ENCODE measurements around the gene GPR31. TPM values are rescaled to one million over a fixed set of nuclear protein-coding genes. Genes with fewer than 3 reads are reported as not detected.

GPR31 gene
- total RNA-seq, 1 experiment from 2014 or later = not detected

GRCh38 chr6:167142433-167142761 is 15.4 kb downstream of the GPR31 start:
- no TSS peak for BruUV-seq (replicated peaks)
- CTCF ChIA-PET = interaction anchor here (0.6 kb wide), 1 partner anchor 191 kb away, joined by 3 read pairs; no protein-coding TSS in a partner anchor
- H3K27ac ChIP-seq (ENCODE audit: low read length) = no peak overlapping the region
- intact Hi-C loops (cut with micrococcal nuclease) = loop anchor here (1.0 to 5.0 kb wide), 2 partner anchors 145 to 355 kb away; no protein-coding TSS in a partner anchor
- H2AFZ ChIP-seq (ENCODE audit: low read length) = no peak overlapping the region
- H4K20me1 ChIP-seq (ENCODE audit: low read length) = no peaks in the 10 kb centered on the region
- peaks cover 32% of the 10 kb centered on the region for H3K27me3 ChIP-seq (ENCODE audit: low read length)
- no peaks in the 10 kb centered on the region for H3K79me2 ChIP-seq (ENCODE audit: low read length)
- DNase-seq (no peak), ATAC-seq (no peak)
- no peaks in the 10 kb centered on the region for H3K9me2 ChIP-seq (replicated peaks; ENCODE audit: low read length)
- POLR2A ChIA-PET (ENCODE audit: unreplicated experiment) = no interaction called here
- H3K9me3 ChIP-seq (ENCODE audit: low read length) = no peaks in the 10 kb centered on the region
- H3K9ac ChIP-seq (ENCODE audit: low read length) = no peak overlapping the region
- TF ChIP-seq EZH2phosphoT487 (IDR thresholded peaks at IDR 0.05; ENCODE audit: borderline replicate concordance, low read length) (no peak), CTCF (conservative IDR thresholded peaks at IDR 0.05; ENCODE audit: low read depth, low read length) (no peak), EZH2 (IDR thresholded peaks at IDR 0.05; ENCODE audit: low read length, unreplicated experiment) (no peak)
- H3F3A ChIP-seq (ENCODE audit: low read length, unreplicated experiment) = no peaks in the 10 kb centered on the region
- no peaks in the 10 kb centered on the region for H3K36me3 ChIP-seq (ENCODE audit: low read depth, low read length)
- H3K4me2 ChIP-seq (ENCODE audit: low read length) = no peak overlapping the region
- no peaks in the 10 kb centered on the region for H3K4me1 ChIP-seq (ENCODE audit: insufficient read depth, low read length)
- no peak overlapping the region for H3K4me3 ChIP-seq (ENCODE audit: low read length)

- ChIA-PET POLR2A (ENCODE audit: unreplicated experiment) (no interaction called here), CTCF (interaction anchor here (0.5 to 0.6 kb wide), 2 partner anchors 190 to 367 kb away, joined by 3 read pairs; no protein-coding TSS in a partner anchor)
- intact Hi-C loops (cut with micrococcal nuclease) = loop anchor here (1.0 to 5.0 kb wide), 2 partner anchors 145 to 355 kb away; no protein-coding TSS in a partner anchor
- ATAC-seq = peak; percentile 81
- no TSS peak for BruUV-seq (replicated peaks)
- no peak overlapping the region for H3K9ac ChIP-seq (ENCODE audit: low read length)
- H3K27ac ChIP-seq (ENCODE audit: low read length) = no peak overlapping the region
- no peaks in the 10 kb centered on the region for H3F3A ChIP-seq (ENCODE audit: low read length, unreplicated experiment)
- DNase-seq = peak; percentile 41
- H3K9me3 ChIP-seq (ENCODE audit: low read length) = no peaks in the 10 kb centered on the region
- no peak overlapping the region for H2AFZ ChIP-seq (ENCODE audit: low read length)
- no peak overlapping the region for H3K4me3 ChIP-seq (ENCODE audit: low read length)
- H3K36me3 ChIP-seq (ENCODE audit: low read depth, low read length) = no peaks in the 10 kb centered on the region
- peaks cover 37% of the 10 kb centered on the region for H3K27me3 ChIP-seq (ENCODE audit: low read length)
- no peak overlapping the region for H3K4me2 ChIP-seq (ENCODE audit: low read length)
- no peaks in the 10 kb centered on the region for H3K79me2 ChIP-seq (ENCODE audit: low read length)
- H3K4me1 ChIP-seq (ENCODE audit: insufficient read depth, low read length) = no peaks in the 10 kb centered on the region
- TF ChIP-seq EZH2 (IDR thresholded peaks at IDR 0.05; ENCODE audit: low read length, unreplicated experiment) (no peak), CTCF (conservative IDR thresholded peaks at IDR 0.05; ENCODE audit: low read depth, low read length) (peak; percentile 65), EZH2phosphoT487 (IDR thresholded peaks at IDR 0.05; ENCODE audit: borderline replicate concordance, low read length) (no peak)
- H4K20me1 ChIP-seq (ENCODE audit: low read length) = no peaks in the 10 kb centered on the region
- H3K9me2 ChIP-seq (replicated peaks; ENCODE audit: low read length) = no peaks in the 10 kb centered on the region
Measured at GRCh38 chr6:167141667-167142432, 15.9 kb downstream of the GPR31 start.
